ENCODE measurements around the gene RNU1-3.
"Not testable (repeated sequence)": the region's sequence is repeated elsewhere in the genome, so short reads cannot be mapped to it uniquely, and the experiment has no call there.

GRCh38 chr1:16703602-16704001, 36.9 kb upstream of the RNU1-3 start:
- not testable (repeated sequence) for TF ChIP-seq POLR2A, POLR2AphosphoS5, EP300 (IDR thresholded peaks at IDR 0.05)
- TF ChIP-seq, protein P1, sequence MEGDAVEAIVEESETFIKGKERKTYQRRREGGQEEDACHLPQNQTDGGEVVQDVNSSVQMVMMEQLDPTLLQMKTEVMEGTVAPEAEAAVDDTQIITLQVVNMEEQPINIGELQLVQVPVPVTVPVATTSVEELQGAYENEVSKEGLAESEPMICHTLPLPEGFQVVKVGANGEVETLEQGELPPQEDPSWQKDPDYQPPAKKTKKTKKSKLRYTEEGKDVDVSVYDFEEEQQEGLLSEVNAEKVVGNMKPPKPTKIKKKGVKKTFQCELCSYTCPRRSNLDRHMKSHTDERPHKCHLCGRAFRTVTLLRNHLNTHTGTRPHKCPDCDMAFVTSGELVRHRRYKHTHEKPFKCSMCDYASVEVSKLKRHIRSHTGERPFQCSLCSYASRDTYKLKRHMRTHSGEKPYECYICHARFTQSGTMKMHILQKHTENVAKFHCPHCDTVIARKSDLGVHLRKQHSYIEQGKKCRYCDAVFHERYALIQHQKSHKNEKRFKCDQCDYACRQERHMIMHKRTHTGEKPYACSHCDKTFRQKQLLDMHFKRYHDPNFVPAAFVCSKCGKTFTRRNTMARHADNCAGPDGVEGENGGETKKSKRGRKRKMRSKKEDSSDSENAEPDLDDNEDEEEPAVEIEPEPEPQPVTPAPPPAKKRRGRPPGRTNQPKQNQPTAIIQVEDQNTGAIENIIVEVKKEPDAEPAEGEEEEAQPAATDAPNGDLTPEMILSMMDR (IDR thresholded peaks at IDR 0.05), result not testable (repeated sequence)

Data from gastroesophageal sphincter (tissue), 3 donors.